ENCODE results near the gene KIAA0753. TPM values are rescaled to one million over a fixed set of nuclear protein-coding genes. Genes with fewer than 3 reads are reported as not detected.

The KIAA0753 gene
- total RNA-seq, 1 experiment from 2014 or later = 18.3 TPM

GRCh38 chr17:6578491-6578890, 62.0 kb downstream of the KIAA0753 start:
- no TSS peak for BruUV-seq (replicated peaks)
- peaks cover 0 to 25% of the 10 kb centered on the region in 2 experiments; a peak in 3 of 4 replicates for H3K4me1 ChIP-seq (ENCODE audit: control insufficient read depth in 1 of 2, insufficient read depth in 2 of 2, low read length in 2 of 2)
- H3K36me3 ChIP-seq (ENCODE audit: control insufficient read depth in 1 of 2, insufficient read depth in 2 of 2, low read length in 2 of 2) = peaks cover 1 to 6% of the 10 kb centered on the region in 2 experiments
- no peak overlapping the region for H2AFZ ChIP-seq (ENCODE audit: low read depth, low read length, poor library complexity, severe bottlenecking)
- no peak overlapping the region for H3K27ac ChIP-seq (ENCODE audit: low read depth, low read length)
- H3K79me2 ChIP-seq (ENCODE audit: insufficient read depth, low read length) = no peaks in the 10 kb centered on the region
- no peaks in the 10 kb centered on the region for H3K9me3 ChIP-seq (ENCODE audit: control insufficient read depth in 1 of 2, insufficient read depth in 1 of 2, low read depth in 1 of 2, low read length in 2 of 2)
- H3K27me3 ChIP-seq (ENCODE audit: insufficient read depth, low read length) = no peaks in the 10 kb centered on the region
- no peak overlapping the region for H3K4me3 ChIP-seq (replicated peaks in 1 of 2; ENCODE audit: low read depth in 1 of 2, low read length in 2 of 2)
- intact Hi-C loops (cut with micrococcal nuclease) = no loop called here
- no peaks in the 10 kb centered on the region for H3K9me2 ChIP-seq (ENCODE audit: insufficient read depth)
- CTCF ChIA-PET = no interaction called here
- no peak for TF ChIP-seq JUND (IDR thresholded peaks at IDR 0.05)
- TF ChIP-seq, protein P1, sequence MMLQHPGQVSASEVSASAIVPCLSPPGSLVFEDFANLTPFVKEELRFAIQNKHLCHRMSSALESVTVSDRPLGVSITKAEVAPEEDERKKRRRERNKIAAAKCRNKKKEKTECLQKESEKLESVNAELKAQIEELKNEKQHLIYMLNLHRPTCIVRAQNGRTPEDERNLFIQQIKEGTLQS (IDR thresholded peaks at IDR 0.05) = no peak
- TF ChIP-seq SRF (IDR thresholded peaks at IDR 0.05; ENCODE audit: low read depth) = no peak
- no peak for TF ChIP-seq REST (IDR thresholded peaks at IDR 0.05; ENCODE audit: low read depth)
- TF ChIP-seq, protein P2, sequence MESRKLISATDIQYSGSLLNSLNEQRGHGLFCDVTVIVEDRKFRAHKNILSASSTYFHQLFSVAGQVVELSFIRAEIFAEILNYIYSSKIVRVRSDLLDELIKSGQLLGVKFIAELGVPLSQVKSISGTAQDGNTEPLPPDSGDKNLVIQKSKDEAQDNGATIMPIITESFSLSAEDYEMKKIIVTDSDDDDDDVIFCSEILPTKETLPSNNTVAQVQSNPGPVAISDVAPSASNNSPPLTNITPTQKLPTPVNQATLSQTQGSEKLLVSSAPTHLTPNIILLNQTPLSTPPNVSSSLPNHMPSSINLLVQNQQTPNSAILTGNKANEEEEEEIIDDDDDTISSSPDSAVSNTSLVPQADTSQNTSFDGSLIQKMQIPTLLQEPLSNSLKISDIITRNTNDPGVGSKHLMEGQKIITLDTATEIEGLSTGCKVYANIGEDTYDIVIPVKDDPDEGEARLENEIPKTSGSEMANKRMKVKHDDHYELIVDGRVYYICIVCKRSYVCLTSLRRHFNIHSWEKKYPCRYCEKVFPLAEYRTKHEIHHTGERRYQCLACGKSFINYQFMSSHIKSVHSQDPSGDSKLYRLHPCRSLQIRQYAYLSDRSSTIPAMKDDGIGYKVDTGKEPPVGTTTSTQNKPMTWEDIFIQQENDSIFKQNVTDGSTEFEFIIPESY (IDR thresholded peaks at IDR 0.05; ENCODE audit: extremely low read depth, insufficient replicate concordance, low read length) = no peak
- no peak for TF ChIP-seq RAD21 (IDR thresholded peaks at IDR 0.05; ENCODE audit: low read depth)
- no peak for TF ChIP-seq CBX3 (IDR thresholded peaks at IDR 0.05; ENCODE audit: low read depth)
- TF ChIP-seq, protein P3, sequence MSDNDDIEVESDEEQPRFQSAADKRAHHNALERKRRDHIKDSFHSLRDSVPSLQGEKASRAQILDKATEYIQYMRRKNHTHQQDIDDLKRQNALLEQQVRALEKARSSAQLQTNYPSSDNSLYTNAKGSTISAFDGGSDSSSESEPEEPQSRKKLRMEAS (IDR thresholded peaks at IDR 0.05) = no peak
- no peak for TF ChIP-seq POLR2A (IDR thresholded peaks at IDR 0.05; ENCODE audit: borderline replicate concordance, extremely low read depth, insufficient read depth, insufficient read length)
- TF ChIP-seq EZH2 (IDR thresholded peaks at IDR 0.05) = no peak
- no peak for TF ChIP-seq POLR2AphosphoS5 (IDR thresholded peaks at IDR 0.05; ENCODE audit: low read depth, low read length)
- TF ChIP-seq FOSL1 (IDR thresholded peaks at IDR 0.05; ENCODE audit: low read depth) = no peak
- no peak for TF ChIP-seq TCF7L2 (IDR thresholded peaks at IDR 0.05; ENCODE audit: borderline replicate concordance, extremely low read depth, insufficient read depth, insufficient read length)
- TF ChIP-seq ZNF274 (IDR thresholded peaks at IDR 0.05; ENCODE audit: low read depth, low read length) = no peak
- no peak for TF ChIP-seq ZFX (IDR thresholded peaks at IDR 0.05)
- no peak for TF ChIP-seq EGR1 (IDR thresholded peaks at IDR 0.05; ENCODE audit: low read depth)
- TF ChIP-seq CEBPB (IDR thresholded peaks at IDR 0.05; ENCODE audit: low read depth) = no peak
- TF ChIP-seq SP1 (IDR thresholded peaks at IDR 0.05; ENCODE audit: low read depth) = no peak
- TF ChIP-seq ELF1 (IDR thresholded peaks at IDR 0.05; ENCODE audit: borderline replicate concordance, low read depth) = no peak
- no peak for TF ChIP-seq YY1 (IDR thresholded peaks at IDR 0.05; ENCODE audit: extremely low read depth, insufficient replicate concordance, low read depth, low read length)
- no peak for ATAC-seq
- H4K20me1 ChIP-seq (ENCODE audit: insufficient read depth) = no peaks in the 10 kb centered on the region
- H3K4me2 ChIP-seq (ENCODE audit: low read length) = no peak overlapping the region
- RAD21 ChIA-PET (ENCODE audit: low non-redundant PET in 1 of 2, low total read pairs in 2 of 2, uncharacterized antibody in 2 of 2, unreplicated experiment in 2 of 2) = no interaction called here
- no peak for DNase-seq (ENCODE audit: low read depth, low spot score)
- POLR2A ChIA-PET = no interaction called here
- H3K9ac ChIP-seq (ENCODE audit: low read length) = no peak overlapping the region
